ENCODE results near the gene TCF7L1.

The TCF7L1 gene

GRCh38 chr2:85254540-85255300 lies 121.5 kb downstream of the TCF7L1 start:
- no peak for DNase-seq (ENCODE audit: low read depth in 2 of 2)

- no peak for DNase-seq (ENCODE audit: low read depth in 2 of 2)
These were observed 122.2 kb downstream of the TCF7L1 start for GRCh38 chr2:85255456-85255812.

- DNase-seq (ENCODE audit: low read depth in 2 of 2), result no peak
These were observed 122.8 kb downstream of the TCF7L1 start for GRCh38 chr2:85255813-85256594.

DNA sequence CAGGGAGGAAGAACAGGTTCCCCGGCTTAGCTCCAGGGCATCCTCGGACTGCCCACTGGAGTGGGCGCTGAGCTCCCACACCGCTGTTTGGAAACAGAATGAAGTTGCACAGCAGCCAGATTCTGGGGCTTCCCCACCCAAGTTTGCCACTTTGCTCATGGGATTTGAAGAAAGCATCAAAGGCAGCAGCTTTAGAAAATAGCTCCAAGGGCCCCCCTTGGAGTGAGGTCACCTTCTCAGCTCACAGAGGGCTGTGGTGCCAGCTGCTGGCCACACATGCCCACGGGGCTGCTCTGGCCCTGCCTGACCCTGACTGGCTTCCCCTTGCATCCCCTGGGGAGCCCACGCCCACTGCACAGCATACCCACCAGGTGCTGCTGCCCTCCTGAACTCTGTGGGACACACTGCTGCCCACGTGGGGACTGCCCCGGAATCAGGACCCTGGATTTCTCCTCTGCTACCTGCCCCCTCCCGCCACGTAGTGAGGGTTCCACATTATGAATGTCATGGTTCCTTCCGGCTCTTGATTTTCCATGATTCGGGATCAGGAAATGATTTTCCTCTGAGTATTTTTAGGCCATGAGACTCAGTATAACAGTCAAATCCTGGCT lies 124.3 kb downstream of the TCF7L1 start:
- no peak for DNase-seq (ENCODE audit: low read depth in 2 of 2)

- DNase-seq (ENCODE audit: low read depth in 2 of 2), result no peak
These were observed 124.9 kb downstream of the TCF7L1 start for GRCh38 chr2:85257970-85258605.

- no peak for DNase-seq (ENCODE audit: low read depth in 2 of 2)
These were observed 126.0 kb downstream of the TCF7L1 start for GRCh38 chr2:85259101-85259590.

- DNase-seq (ENCODE audit: low read depth in 2 of 2), result no peak
These were observed 126.7 kb downstream of the TCF7L1 start for GRCh38 chr2:85259879-85260278.

- no peak for DNase-seq (ENCODE audit: low read depth in 2 of 2)
These were observed 130.4 kb downstream of the TCF7L1 start for GRCh38 chr2:85263591-85263990.

DNA sequence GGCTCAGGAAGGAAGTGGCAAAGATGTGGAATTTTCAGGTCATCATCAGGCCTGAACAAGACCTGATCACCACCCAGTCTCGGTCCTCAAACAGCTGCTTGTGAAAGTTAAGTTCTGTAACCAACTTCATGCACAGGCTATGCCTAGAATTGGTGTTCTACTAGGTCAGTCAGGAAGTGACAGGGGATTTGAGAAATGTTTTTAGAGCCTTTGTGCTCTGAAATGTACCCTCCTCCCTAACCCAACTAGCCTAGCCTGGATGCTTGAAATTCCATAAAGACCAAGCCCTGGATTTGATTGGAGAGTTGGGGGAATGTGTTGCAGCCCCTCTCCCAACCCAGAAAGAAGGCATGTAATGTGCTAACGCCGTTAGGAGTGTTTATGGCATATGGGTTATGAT lies 131.3 kb downstream of the TCF7L1 start:
- no peak for DNase-seq (ENCODE audit: low read depth in 2 of 2)

- DNase-seq (ENCODE audit: low read depth in 2 of 2), result no peak
These were observed 132.1 kb downstream of the TCF7L1 start for GRCh38 chr2:85265304-85265703.

DNA sequence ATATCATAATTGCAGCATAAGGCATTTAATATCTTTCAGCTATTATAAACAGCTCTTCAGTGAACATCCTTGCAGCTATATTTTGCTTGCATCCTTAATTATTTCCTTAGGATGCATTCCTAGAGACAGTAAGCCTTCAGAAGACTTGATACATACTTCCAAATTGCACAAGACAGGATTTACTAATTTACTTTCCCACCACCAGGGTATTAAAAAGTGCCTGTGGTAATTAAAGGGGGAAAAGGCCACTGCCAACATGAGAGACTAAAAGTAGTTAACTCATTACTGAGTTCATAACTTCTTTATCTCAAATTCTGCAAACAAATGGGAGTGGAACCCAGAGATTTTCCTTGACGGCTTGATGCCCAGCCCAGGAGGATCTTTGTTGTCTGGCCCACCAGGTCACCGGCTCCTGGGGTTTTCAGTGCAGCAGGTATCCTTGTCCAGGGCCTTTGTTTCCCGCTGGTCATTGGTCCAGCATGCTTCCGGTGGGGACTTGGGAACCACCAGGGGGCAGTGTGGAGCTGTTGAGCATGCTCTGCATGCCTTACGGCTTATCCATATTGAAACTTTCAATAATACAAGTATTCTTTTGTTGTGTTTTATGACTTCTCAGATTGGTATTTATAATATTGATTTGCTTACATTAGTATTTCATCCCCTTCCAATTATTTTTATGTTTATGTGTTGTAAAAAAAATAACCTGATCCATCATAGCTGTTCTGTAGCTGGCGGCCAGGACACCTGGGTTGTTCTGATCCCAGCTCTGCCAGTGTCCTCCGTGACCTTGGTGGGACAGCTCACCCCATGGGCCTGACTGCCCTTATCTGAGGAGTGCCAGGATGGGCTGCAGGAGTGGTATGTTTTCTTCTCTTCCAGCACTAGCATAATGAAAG lies 133.2 kb downstream of the TCF7L1 start:
- peak; percentile 14 to 60 for DNase-seq (ENCODE audit: low read depth in 2 of 2)

- DNase-seq (ENCODE audit: low read depth in 2 of 2), result no peak
These were observed 136.8 kb downstream of the TCF7L1 start for GRCh38 chr2:85269959-85270358.

- DNase-seq (ENCODE audit: low read depth in 2 of 2), result no peak
These were observed 139.2 kb downstream of the TCF7L1 start for GRCh38 chr2:85272357-85272756.

GRCh38 chr2:85273738-85274731 lies 140.8 kb downstream of the TCF7L1 start:
- no peak for DNase-seq (ENCODE audit: low read depth in 2 of 2)

- DNase-seq (ENCODE audit: low read depth in 2 of 2), result no peak
These were observed 142.9 kb downstream of the TCF7L1 start for GRCh38 chr2:85275984-85276540.

GRCh38 chr2:85276571-85277118 lies 143.5 kb downstream of the TCF7L1 start:
- DNase-seq (ENCODE audit: low read depth in 2 of 2), result no peak

DNA sequence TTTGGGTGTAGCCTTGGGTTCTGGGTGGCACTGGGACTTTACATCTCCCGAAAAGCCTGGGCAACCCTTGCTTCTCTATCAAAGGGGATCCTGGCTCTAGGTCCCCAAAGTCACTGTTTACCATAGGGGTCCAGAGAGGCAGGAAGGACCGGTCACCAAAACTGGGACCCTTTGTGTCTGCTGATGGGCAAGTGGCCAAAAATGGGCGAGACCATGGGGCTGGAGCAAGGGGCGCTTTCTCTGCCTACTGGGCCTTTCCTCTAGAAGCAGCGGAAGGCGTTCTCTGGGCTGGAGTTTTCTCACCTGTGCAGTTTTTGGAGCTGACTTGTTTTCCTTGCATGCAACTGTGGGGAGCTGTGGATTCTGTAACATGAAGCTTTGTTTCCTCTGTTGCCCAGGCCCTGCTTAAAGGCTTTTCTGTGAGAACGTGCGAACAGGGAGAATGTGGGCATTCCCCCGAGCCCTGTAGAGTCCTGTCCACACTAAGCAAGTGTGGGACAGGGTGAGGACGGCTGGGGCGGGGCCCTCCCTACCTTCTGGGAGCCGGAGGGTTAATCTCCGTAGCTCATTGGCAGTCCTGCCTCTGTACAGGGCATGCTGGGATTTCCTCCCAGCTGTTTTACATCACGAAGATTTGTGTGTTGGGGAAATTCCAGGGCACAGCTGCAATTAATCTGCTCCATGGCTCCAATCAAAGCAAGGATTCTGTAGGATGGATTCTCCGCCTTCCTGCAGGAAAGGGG lies 144.4 kb downstream of the TCF7L1 start:
- no peak for DNase-seq (ENCODE audit: low read depth in 2 of 2)

DNA sequence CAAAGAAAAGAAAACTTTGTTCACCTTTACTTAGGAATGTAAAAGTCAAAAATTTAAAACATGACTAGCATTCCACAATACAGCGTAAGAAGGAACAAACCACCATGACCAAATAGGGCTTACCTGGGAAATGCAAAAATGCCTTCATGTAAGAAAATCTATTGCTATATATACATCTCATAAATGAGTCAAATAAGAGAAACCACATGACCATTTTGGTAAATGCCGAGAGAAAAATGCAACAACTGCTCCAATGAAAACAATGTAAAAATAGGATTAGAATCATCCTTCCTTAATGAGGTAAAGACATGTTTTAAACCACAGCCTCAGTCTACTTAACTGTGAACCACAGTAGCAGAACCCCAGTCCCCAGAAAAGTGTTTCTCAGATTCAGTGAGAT lies 145.2 kb downstream of the TCF7L1 start:
- no peak for DNase-seq (ENCODE audit: low read depth in 2 of 2)

DNA sequence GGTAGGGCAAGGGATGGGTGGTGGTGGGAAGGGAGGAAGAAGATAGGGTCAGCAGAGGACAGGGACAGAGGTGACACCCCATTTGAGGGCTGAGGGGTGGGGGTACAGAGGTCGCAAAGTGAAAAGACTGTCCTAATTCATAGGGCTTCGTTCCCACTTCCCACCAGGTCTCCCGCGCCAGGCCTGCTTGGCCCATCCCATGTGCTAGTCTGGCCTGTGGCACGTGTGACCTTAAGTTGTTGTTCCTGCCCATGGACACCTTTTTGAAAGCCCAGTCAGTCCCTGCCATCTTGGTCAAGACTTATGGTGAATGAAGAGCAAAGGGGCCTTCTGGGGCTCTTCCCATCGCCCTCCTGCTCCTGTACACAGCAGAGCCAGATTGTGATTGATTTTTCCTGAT lies 148.4 kb downstream of the TCF7L1 start:
- DNase-seq (ENCODE audit: low read depth in 2 of 2), result no peak
